T-helper 1 cell treated with Interleukin-12 subunit alpha and Interleukin-12 subunit beta and Interleukin-4 antibody, amounts not matched to agents 30 μg/mL and 1 μg/mL, for 36 hours (primary cell): ENCODE data around the gene WSB2.
A peak's percentile ranks its signal among the peaks of the same experiment; 100 is the strongest.

Experiments used
- H3K27ac Mint-ChIP-seq: one replicate; pipeline ENCODE4 v1.8.0; 2021; ENCODE audit warnings: mild to moderate bottlenecking, mixed read lengths
- H3K27me3 Mint-ChIP-seq: one replicate; pipeline ENCODE4 v1.8.0; 2021; ENCODE audit warnings: low read depth, mixed read lengths
- H3K36me3 Mint-ChIP-seq: one replicate; pipeline ENCODE4 v1.8.0; 2021; ENCODE audit warnings: low read depth, mixed read lengths
- H3K4me1 Mint-ChIP-seq: one replicate; pipeline ENCODE4 v1.8.0; 2021; ENCODE audit warnings: low read depth, mixed read lengths
- H3K4me3 Mint-ChIP-seq: one replicate; pipeline ENCODE4 v1.8.0; 2021; ENCODE audit warnings: mild to moderate bottlenecking, moderate library complexity, mixed read lengths
- H3K9me3 Mint-ChIP-seq: one replicate; pipeline ENCODE4 v1.8.0; 2021; ENCODE audit warnings: mixed read lengths

WSB2 gene

GRCh38 chr12:118061011-118061872, at the start of gene WSB2:
Gene WSB2, minus strand, starts transcription at chr12:118061179. Its CDS starts 131 bp downstream, at chr12:118061048.
- Mint-ChIP-seq H3K27ac (peak within 1 kb of the TSS; percentile 95), H3K9me3 (no peaks in the 10 kb centered on the region), H3K4me3 (peak within 1 kb of the TSS; percentile 97), H3K36me3 (peaks cover 14% of the 10 kb centered on the region), H3K27me3 (no peaks in the 10 kb centered on the region), H3K4me1 (peaks cover 50% of the 10 kb centered on the region)

- Mint-ChIP-seq H3K9me3 (no peaks in the 10 kb centered on the region), H3K27ac (no peak overlapping the region), H3K4me3 (no peak overlapping the region), H3K36me3 (no peaks in the 10 kb centered on the region), H3K4me1 (peaks cover 3% of the 10 kb centered on the region), H3K27me3 (peaks cover 5% of the 10 kb centered on the region)
Measured at GRCh38 chr12:118109088-118109487, 48.1 kb upstream of the WSB2 start.

- Mint-ChIP-seq H3K4me3 (no peak overlapping the region), H3K27me3 (peaks cover 10% of the 10 kb centered on the region), H3K36me3 (no peaks in the 10 kb centered on the region), H3K4me1 (peaks cover 5% of the 10 kb centered on the region), H3K27ac (no peak overlapping the region), H3K9me3 (no peaks in the 10 kb centered on the region)
Measured at GRCh38 chr12:118107694-118108093, 46.7 kb upstream of the WSB2 start.

GRCh38 chr12:118107011-118107410, 46.0 kb upstream of the WSB2 start:
- Mint-ChIP-seq H3K4me1 (peaks cover 5% of the 10 kb centered on the region), H3K4me3 (no peak overlapping the region), H3K36me3 (no peaks in the 10 kb centered on the region)

GRCh38 chr12:118103601-118104382, 42.8 kb upstream of the WSB2 start, which contains the start of gene VSIG10:
Gene VSIG10, minus strand, starts transcription at chr12:118104011. Its CDS starts 340 bp downstream, at chr12:118103671.
- peaks cover 5% of the 10 kb centered on the region for H3K4me1 Mint-ChIP-seq
- no peak within 1 kb of the TSS for H3K27ac Mint-ChIP-seq
- H3K27me3 Mint-ChIP-seq: peaks cover 27% of the 10 kb centered on the region
- H3K4me3 Mint-ChIP-seq: peak within 1 kb of the TSS; percentile 89
- no peaks in the 10 kb centered on the region for H3K9me3 Mint-ChIP-seq
- H3K36me3 Mint-ChIP-seq: no peaks in the 10 kb centered on the region

More at GRCh38 chr12:118107011-118107410, 46.0 kb upstream of the WSB2 start:
- H3K9me3 Mint-ChIP-seq: no peaks in the 10 kb centered on the region
- H3K27me3 Mint-ChIP-seq: peaks cover 15% of the 10 kb centered on the region
- no peak overlapping the region for H3K27ac Mint-ChIP-seq

- H3K27me3 Mint-ChIP-seq: peaks cover 31% of the 10 kb centered on the region
- no peaks in the 10 kb centered on the region for H3K36me3 Mint-ChIP-seq
- H3K9me3 Mint-ChIP-seq: no peaks in the 10 kb centered on the region
- peak overlapping the region; percentile 89 for H3K4me3 Mint-ChIP-seq
- peaks cover 5% of the 10 kb centered on the region for H3K4me1 Mint-ChIP-seq
- H3K27ac Mint-ChIP-seq: no peak overlapping the region
Measured at GRCh38 chr12:118103201-118103600, 42.2 kb upstream of the WSB2 start.

- peaks cover 31% of the 10 kb centered on the region for H3K27me3 Mint-ChIP-seq
- H3K4me3 Mint-ChIP-seq: peak overlapping the region; percentile 89
- H3K4me1 Mint-ChIP-seq: peaks cover 5% of the 10 kb centered on the region
Measured at GRCh38 chr12:118102609-118103008, 41.6 kb upstream of the WSB2 start.

GRCh38 chr12:118102070-118102469, 41.1 kb upstream of the WSB2 start:
- Mint-ChIP-seq H3K27me3 (peaks cover 31% of the 10 kb centered on the region), H3K36me3 (no peaks in the 10 kb centered on the region), H3K27ac (no peak overlapping the region), H3K9me3 (no peaks in the 10 kb centered on the region), H3K4me1 (peaks cover 5% of the 10 kb centered on the region), H3K4me3 (no peak overlapping the region)

More at GRCh38 chr12:118102609-118103008, 41.6 kb upstream of the WSB2 start:
- Mint-ChIP-seq H3K27ac (no peak overlapping the region), H3K36me3 (no peaks in the 10 kb centered on the region), H3K9me3 (no peaks in the 10 kb centered on the region)

GRCh38 chr12:118101051-118101450, 40.1 kb upstream of the WSB2 start:
- Mint-ChIP-seq H3K4me3 (no peak overlapping the region), H3K4me1 (peaks cover 5% of the 10 kb centered on the region), H3K9me3 (no peaks in the 10 kb centered on the region), H3K27ac (no peak overlapping the region), H3K36me3 (no peaks in the 10 kb centered on the region), H3K27me3 (peaks cover 31% of the 10 kb centered on the region)

- Mint-ChIP-seq H3K9me3 (no peaks in the 10 kb centered on the region), H3K4me1 (peaks cover 2% of the 10 kb centered on the region), H3K27me3 (peaks cover 26% of the 10 kb centered on the region), H3K4me3 (no peak overlapping the region), H3K27ac (no peak overlapping the region), H3K36me3 (no peaks in the 10 kb centered on the region)
Measured at GRCh38 chr12:118098911-118099671, 38.1 kb upstream of the WSB2 start.

- Mint-ChIP-seq H3K36me3 (no peaks in the 10 kb centered on the region), H3K27me3 (peaks cover 26% of the 10 kb centered on the region), H3K4me1 (peaks cover 2% of the 10 kb centered on the region), H3K27ac (no peak overlapping the region), H3K4me3 (no peak overlapping the region), H3K9me3 (no peaks in the 10 kb centered on the region)
Measured at GRCh38 chr12:118098401-118098800, 37.4 kb upstream of the WSB2 start.

- Mint-ChIP-seq H3K4me1 (no peaks in the 10 kb centered on the region), H3K27ac (no peak overlapping the region), H3K27me3 (peaks cover 4% of the 10 kb centered on the region), H3K9me3 (no peaks in the 10 kb centered on the region), H3K4me3 (no peak overlapping the region), H3K36me3 (no peaks in the 10 kb centered on the region)
Measured at GRCh38 chr12:118094039-118094438, 33.1 kb upstream of the WSB2 start.

- no peak overlapping the region for H3K4me3 Mint-ChIP-seq
- H3K9me3 Mint-ChIP-seq: no peaks in the 10 kb centered on the region
- H3K36me3 Mint-ChIP-seq: no peaks in the 10 kb centered on the region
- no peak overlapping the region for H3K27ac Mint-ChIP-seq
- H3K27me3 Mint-ChIP-seq: no peaks in the 10 kb centered on the region
- no peaks in the 10 kb centered on the region for H3K4me1 Mint-ChIP-seq
Measured at GRCh38 chr12:118089782-118090181, 28.8 kb upstream of the WSB2 start.

- Mint-ChIP-seq H3K9me3 (no peaks in the 10 kb centered on the region), H3K4me3 (no peak overlapping the region), H3K4me1 (no peaks in the 10 kb centered on the region), H3K27ac (no peak overlapping the region), H3K27me3 (no peaks in the 10 kb centered on the region), H3K36me3 (no peaks in the 10 kb centered on the region)
Measured at GRCh38 chr12:118082161-118082560, 21.2 kb upstream of the WSB2 start.
